OCI-LY7 (cell line): ENCODE results near the gene CLCA2. TPM values are rescaled to one million over a fixed set of nuclear protein-coding genes. Genes with fewer than 3 reads are reported as not detected.

Experiments used
- Bru-seq: library from RNA; stranded (reverse); fragments of 400-500 nt; gene quantifications from one replicate; lab custom pipeline; 2021; lab: Mats Ljungman, UMichigan
- BruChase-seq, 2 experiments: library from RNA; stranded (reverse); fragments of 400-500 nt; gene quantifications; one replicate each; lab custom pipeline; 2021; lab: Mats Ljungman, UMichigan
- BruUV-seq: library from RNA; stranded (reverse); fragments of 400-500 nt; replicated peaks from 2 replicates; lab custom pipeline; 2021; lab: Mats Ljungman, UMichigan
- CTCF ChIA-PET: fragments of 300-600 bp; sonication (Branson Sonifier 250); formaldehyde crosslinking; loops from one replicate; lab custom pipeline; 2022; ENCODE audit warnings: antibody characterized with exemption; ENCODE audit not compliant: unreplicated experiment; lab: Charles Lee
- POLR2A ChIA-PET: fragments of 300-600 bp; sonication (Branson Sonifier 250); formaldehyde crosslinking; loops from one replicate; lab custom pipeline; 2022; ENCODE audit warnings: antibody characterized with exemption; lab: Charles Lee
- DNase-seq: peaks from one replicate; pipeline ENCODE4 v3.0.0-alpha.2; 2015; ENCODE audit warnings: low spot score
- H2AFZ ChIP-seq: fragments of 200-600 bp; sonication (generic), shearing (Covaris generic); 2 replicates; pipeline ENCODE4 v1.6.1; 2014; ENCODE audit warnings: mild to moderate bottlenecking, antibody characterized with exemption, low read length, moderate library complexity
- H3K27ac ChIP-seq: fragments of 200-600 bp; sonication (generic); 2 replicates; pipeline ENCODE4 v1.5.1; 2014; ENCODE audit warnings: mixed run types, low read depth, mild to moderate bottlenecking, moderate library complexity, low read length, inconsistent platforms; ENCODE audit not compliant: poor library complexity, severe bottlenecking
- H3K36me3 ChIP-seq: fragments of 200-600 bp; sonication (generic); 2 replicates; pipeline ENCODE4 v1.6.1; 2014; ENCODE audit warnings: mild to moderate bottlenecking, antibody characterized with exemption, low read length, moderate library complexity, mixed read lengths; ENCODE audit not compliant: insufficient read depth
- H3K4me1 ChIP-seq: fragments of 200-600 bp; sonication (generic); 2 replicates; pipeline ENCODE4 v1.5.1; 2014; ENCODE audit warnings: mild to moderate bottlenecking, low read length; ENCODE audit not compliant: insufficient read depth, poor library complexity, severe bottlenecking
- H3K4me2 ChIP-seq: fragments of 200-600 bp; sonication (generic); 2 replicates; pipeline ENCODE4 v1.6.1; 2014; ENCODE audit warnings: mild to moderate bottlenecking, low read length
- H3K4me3 ChIP-seq: fragments of 200-600 bp; sonication (generic); 2 replicates; pipeline ENCODE4 v1.5.1; 2014; ENCODE audit warnings: mild to moderate bottlenecking, low read depth, low read length; ENCODE audit not compliant: poor library complexity, severe bottlenecking
- H3K79me2 ChIP-seq: fragments of 200-600 bp; sonication (generic); 2 replicates; pipeline ENCODE4 v1.6.1; 2016; ENCODE audit warnings: low read depth, mild to moderate bottlenecking, low read length, moderate library complexity, mixed read lengths; ENCODE audit not compliant: insufficient read depth
- H3K9me2 ChIP-seq: fragments of 200-600 bp; sonication (generic); 2 replicates; pipeline ENCODE4 v1.6.1; 2016; ENCODE audit warnings: mild to moderate bottlenecking, low read length, mixed read lengths; ENCODE audit not compliant: insufficient read depth
- H3K9me3 ChIP-seq: fragments of 200-600 bp; sonication (generic); 2 replicates; pipeline ENCODE4 v1.6.1; 2014; ENCODE audit warnings: mild to moderate bottlenecking, mixed run types, low read length, mixed read lengths
- H4K20me1 ChIP-seq: fragments of 200-600 bp; sonication (generic); 2 replicates; pipeline ENCODE4 v1.6.1; 2014; ENCODE audit warnings: mild to moderate bottlenecking, antibody characterized with exemption, low read length, moderate library complexity, mixed read lengths; ENCODE audit not compliant: insufficient read depth
- EZH2phosphoT487 ChIP-seq: fragments of 200-600 bp; sonication (generic); IDR thresholded peaks from 2 replicates; pipeline ENCODE4 v1.6.1; 2018; ENCODE audit warnings: low read depth, borderline replicate concordance, mild to moderate bottlenecking, mixed run types, antibody characterized with exemption, low read length, moderate library complexity, mixed read lengths
- intact Hi-C: fragments of 100-400 bp; cut with micrococcal nuclease; formaldehyde crosslinking; loops from one replicate; pipeline ENCODE4 v1.10.0; 2022; ENCODE audit not compliant: unreplicated experiment
- long read RNA-seq: library from polyadenylated mRNA; stranded (forward); transcript quantifications from one replicate; pipeline ENCODE4 v2.0.0, GENCODE V29; 2022
- total RNA-seq, 2 experiments: library from RNA; depleted of rRNA in 1 of 2; stranded (reverse); fragments of >200 nt in 1 of 2; shearing (Covaris generic) in 1 of 2; gene quantifications; 2 replicates each; pipeline ENCODE4 v1.2.3, GENCODE V29; 2014 to 2022
- TF ChIP-seq, protein P1 (sequence below): fragments of 200-600 bp; sonication (generic); conservative IDR thresholded peaks from 2 replicates; pipeline ENCODE4 v1.5.1; 2014; ENCODE audit warnings: mild to moderate bottlenecking, antibody characterized with exemption, low read length, moderate library complexity, mixed read lengths

CLCA2 gene, protein sequence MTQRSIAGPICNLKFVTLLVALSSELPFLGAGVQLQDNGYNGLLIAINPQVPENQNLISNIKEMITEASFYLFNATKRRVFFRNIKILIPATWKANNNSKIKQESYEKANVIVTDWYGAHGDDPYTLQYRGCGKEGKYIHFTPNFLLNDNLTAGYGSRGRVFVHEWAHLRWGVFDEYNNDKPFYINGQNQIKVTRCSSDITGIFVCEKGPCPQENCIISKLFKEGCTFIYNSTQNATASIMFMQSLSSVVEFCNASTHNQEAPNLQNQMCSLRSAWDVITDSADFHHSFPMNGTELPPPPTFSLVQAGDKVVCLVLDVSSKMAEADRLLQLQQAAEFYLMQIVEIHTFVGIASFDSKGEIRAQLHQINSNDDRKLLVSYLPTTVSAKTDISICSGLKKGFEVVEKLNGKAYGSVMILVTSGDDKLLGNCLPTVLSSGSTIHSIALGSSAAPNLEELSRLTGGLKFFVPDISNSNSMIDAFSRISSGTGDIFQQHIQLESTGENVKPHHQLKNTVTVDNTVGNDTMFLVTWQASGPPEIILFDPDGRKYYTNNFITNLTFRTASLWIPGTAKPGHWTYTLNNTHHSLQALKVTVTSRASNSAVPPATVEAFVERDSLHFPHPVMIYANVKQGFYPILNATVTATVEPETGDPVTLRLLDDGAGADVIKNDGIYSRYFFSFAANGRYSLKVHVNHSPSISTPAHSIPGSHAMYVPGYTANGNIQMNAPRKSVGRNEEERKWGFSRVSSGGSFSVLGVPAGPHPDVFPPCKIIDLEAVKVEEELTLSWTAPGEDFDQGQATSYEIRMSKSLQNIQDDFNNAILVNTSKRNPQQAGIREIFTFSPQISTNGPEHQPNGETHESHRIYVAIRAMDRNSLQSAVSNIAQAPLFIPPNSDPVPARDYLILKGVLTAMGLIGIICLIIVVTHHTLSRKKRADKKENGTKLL
- total RNA-seq (2014; rRNA removed; shearing (Covaris generic)) (not detected in 2 replicates), total RNA-seq (2022) (not detected in 2 replicates), Bru-seq, nascent RNA (not detected), BruChase-seq, experiment 1, labeled RNA remaining after a 6-hour chase (percentile 5 among the genes with signal in this experiment), BruChase-seq, experiment 2, labeled RNA remaining after a 2-hour chase (percentile 7 among the genes with signal in this experiment)
- long read RNA-seq: 0 reads

DNA sequence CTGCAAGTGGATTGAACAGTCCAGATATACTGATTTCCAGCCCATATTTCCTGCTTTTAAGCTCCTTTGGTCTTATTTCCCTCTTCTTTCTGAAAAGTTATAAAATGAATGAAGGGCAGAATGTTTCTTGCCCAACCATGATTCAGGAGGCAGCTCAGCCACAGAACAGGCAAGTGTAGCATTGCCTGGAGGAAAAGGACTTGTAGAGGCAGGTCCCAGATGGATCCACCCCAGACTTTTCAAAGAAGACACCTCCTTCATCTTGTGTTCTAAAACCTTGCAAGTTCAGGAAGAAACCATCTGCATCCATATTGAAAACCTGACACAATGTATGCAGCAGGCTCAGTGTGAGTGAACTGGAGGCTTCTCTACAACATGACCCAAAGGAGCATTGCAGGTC, at the start of gene CLCA2:
TSS of gene CLCA2 (plus strand) at position 299 of the 400 bp plus-strand sequence. CDS start at position 376, 77 bp downstream.
- Histone ChIP-seq H3K9me3 (no peaks in the 10 kb centered on the region), H3K36me3 (no peaks in the 10 kb centered on the region), H3K79me2 (no peaks in the 10 kb centered on the region), H3K9me2 (no peaks in the 10 kb centered on the region), H2AFZ (no peak within 1 kb of the TSS), H3K4me1 (no peaks in the 10 kb centered on the region), H3K27ac (no peak within 1 kb of the TSS), H3K4me2 (no peak within 1 kb of the TSS), H4K20me1 (no peaks in the 10 kb centered on the region), H3K4me3 (no peak within 1 kb of the TSS)
- intact Hi-C loops: no loop called here
- no peak for TF ChIP-seq EZH2phosphoT487
- TF ChIP-seq, protein P1, sequence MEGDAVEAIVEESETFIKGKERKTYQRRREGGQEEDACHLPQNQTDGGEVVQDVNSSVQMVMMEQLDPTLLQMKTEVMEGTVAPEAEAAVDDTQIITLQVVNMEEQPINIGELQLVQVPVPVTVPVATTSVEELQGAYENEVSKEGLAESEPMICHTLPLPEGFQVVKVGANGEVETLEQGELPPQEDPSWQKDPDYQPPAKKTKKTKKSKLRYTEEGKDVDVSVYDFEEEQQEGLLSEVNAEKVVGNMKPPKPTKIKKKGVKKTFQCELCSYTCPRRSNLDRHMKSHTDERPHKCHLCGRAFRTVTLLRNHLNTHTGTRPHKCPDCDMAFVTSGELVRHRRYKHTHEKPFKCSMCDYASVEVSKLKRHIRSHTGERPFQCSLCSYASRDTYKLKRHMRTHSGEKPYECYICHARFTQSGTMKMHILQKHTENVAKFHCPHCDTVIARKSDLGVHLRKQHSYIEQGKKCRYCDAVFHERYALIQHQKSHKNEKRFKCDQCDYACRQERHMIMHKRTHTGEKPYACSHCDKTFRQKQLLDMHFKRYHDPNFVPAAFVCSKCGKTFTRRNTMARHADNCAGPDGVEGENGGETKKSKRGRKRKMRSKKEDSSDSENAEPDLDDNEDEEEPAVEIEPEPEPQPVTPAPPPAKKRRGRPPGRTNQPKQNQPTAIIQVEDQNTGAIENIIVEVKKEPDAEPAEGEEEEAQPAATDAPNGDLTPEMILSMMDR: no peak
- no TSS peak for BruUV-seq
- DNase-seq: no peak
- CTCF ChIA-PET: no interaction called here
- POLR2A ChIA-PET: interaction anchor here (0.6 kb wide), 1 partner anchor 50 kb away, joined by 3 read pairs; no protein-coding TSS in a partner anchor

DNA sequence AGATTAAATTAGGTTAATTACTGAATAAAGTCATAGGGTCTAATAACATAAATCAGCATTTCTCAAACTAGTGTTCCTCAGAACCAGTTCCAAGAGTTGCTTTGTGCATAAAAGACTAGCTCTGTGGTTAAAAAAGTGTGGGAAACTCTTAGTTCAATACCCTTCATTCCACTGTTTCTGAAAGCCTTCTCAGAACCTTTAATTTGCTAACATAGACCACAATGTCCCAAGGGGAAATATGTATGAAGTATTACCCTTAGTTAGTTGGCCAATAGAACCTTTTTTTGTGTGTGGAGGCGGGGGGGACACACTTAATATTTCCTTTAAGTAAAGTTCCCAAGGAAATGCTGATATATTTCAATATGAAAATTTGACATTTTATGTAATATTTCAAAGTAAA, 48.3 kb upstream of the CLCA2 start:
- no peaks in the 10 kb centered on the region for H3K4me1 ChIP-seq
- CTCF ChIA-PET: no interaction called here
- POLR2A ChIA-PET: interaction anchor here (2.6 kb wide), 1 partner anchor 13 kb away, joined by 10 read pairs; no protein-coding TSS in a partner anchor
- H3K36me3 ChIP-seq: peaks cover 54% of the 10 kb centered on the region
- H2AFZ ChIP-seq: no peak overlapping the region
- H3K4me3 ChIP-seq: no peak overlapping the region
- H3K79me2 ChIP-seq: no peaks in the 10 kb centered on the region
- TF ChIP-seq, protein P1: no peak
- no peak for TF ChIP-seq EZH2phosphoT487
- H3K27ac ChIP-seq: no peak overlapping the region
- DNase-seq: no peak
- peaks cover 17% of the 10 kb centered on the region for H3K9me3 ChIP-seq
- H4K20me1 ChIP-seq: no peaks in the 10 kb centered on the region
- no peaks in the 10 kb centered on the region for H3K9me2 ChIP-seq
- H3K4me2 ChIP-seq: no peak overlapping the region
- no TSS peak for BruUV-seq
- intact Hi-C loops: no loop called here
